Raji (cell line): ENCODE results near the gene IL1RL1.

ENCODE experiments used
- POLR2A ChIP-seq: IDR thresholded peaks from 2 replicates; pipeline ENCODE4 v1.6.1; 2011; ENCODE audit warnings: low read depth, low read length, control low read depth; ENCODE audit not compliant: insufficient read depth

Gene IL1RL1

DNA sequence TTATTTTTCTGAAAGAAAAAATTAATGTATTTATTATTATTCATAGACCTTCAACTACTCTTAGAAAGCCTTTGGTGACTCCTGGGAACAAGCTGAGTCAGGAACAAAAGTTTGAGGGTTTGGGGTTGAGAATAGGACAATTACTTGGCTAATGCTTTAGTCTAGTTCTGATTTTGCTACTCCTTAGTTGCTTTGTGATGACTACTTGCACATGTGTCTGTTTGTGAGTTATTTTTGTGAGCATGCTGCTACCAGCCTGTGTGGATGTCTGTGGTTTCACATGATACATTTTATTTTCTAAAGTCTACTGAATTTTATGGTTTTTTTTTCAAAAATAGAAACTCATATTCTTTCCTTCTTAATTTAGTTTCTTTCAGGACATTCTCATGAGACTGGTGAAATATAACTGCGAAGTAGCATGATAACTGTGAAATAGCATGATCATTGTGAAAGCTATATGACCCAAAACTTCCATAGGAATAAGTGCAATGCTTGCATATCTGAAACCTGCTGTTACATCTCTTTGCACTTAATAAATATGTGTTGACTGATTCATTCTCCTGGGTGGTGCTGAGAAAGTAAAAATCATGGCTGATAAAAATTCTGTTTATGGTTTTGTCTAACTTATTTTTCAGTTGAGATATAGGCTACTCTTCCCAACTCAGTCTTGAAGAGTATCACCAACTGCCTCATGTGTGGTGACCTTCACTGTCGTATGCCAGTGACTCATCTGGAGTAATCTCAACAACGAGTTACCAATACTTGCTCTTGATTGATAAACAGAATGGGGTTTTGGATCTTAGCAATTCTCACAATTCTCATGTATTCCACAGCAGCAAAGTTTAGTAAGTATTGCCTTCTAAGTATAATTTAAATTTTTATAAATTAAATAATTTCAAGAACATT, 26.4 kb downstream of the IL1RL1 start:
- no peak for TF ChIP-seq POLR2A

DNA sequence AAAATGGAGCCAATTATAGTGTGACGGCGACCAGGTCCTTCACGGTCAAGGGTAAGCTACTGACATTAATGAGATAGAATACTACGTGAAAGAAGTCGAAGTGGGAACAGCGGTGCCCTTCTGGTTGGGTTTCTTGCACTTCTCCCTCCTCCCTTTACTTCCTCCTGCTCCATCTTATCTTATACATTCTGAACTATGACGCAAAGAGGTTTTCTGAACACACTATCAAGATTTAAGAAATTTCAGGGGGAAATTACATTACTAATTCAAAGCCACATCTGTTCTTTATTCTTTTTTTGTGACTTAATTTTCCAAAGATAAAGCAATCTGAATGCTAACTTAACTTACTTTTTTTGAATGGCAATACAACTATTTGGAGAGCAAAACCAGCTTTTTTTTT, 29.4 kb downstream of the IL1RL1 start:
- TF ChIP-seq POLR2A: no peak

DNA sequence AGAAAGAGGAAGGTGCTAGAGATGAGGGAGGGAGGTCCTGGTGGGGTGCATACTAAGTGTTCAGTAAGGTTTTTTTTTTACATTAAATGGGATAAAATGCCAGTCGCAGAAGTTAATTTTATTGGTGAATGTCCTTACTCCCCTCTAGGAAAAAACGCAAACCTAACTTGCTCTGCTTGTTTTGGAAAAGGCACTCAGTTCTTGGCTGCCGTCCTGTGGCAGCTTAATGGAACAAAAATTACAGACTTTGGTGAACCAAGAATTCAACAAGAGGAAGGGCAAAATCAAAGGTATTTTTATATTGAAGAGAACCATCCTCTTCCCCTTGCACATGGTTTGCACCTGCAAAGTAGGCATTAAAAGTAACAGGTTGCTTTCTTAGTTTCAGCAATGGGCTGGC, 31.5 kb downstream of the IL1RL1 start:
- no peak for TF ChIP-seq POLR2A

DNA sequence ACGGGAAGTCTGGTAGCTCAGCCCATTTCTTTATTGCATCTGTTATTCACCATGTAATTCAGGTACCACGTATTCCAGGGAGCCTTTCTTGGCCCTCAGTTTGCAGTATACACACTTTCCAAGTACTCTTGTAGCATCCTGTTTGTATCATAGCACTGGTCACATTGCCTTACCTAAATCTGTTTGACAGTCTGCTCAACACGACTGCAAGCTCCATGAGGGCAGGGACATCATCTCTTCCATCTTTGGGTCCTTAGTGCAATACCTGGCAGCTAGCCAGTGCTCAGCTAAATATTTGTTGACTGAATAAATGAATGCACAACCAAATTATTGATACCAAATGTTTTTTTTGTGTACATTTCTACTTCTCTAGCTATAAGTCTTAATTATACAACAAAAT, 33.0 kb downstream of the IL1RL1 start:
- no peak for TF ChIP-seq POLR2A

DNA sequence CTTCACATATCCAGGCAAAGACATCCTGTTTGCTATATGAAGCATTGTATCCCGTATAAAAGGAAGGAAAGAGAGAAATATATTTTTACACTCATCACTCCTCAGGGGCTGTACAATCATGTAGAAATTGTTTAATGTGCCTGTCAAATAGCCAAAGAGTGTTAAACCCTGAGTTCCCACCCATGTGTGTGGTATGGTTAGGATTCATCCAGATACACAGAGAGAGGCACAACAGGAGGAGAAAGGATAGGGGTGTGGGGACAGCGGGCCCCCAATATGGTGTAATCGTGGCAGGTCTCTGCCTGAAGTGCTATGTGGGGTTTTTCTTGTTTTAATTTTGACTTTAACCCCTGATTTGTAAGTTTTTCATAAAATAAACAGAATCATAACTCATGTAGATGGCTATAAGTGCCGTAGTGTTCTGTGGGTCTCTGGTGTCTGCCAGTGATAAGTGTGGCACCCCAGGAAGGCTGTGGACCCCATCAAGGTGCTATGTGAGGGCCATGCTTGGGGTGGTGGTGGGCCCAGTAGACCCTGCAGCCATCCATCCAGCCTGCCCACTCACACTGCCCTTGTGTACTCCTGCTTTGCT, 34.1 kb downstream of the IL1RL1 start:
- no peak for TF ChIP-seq POLR2A

DNA sequence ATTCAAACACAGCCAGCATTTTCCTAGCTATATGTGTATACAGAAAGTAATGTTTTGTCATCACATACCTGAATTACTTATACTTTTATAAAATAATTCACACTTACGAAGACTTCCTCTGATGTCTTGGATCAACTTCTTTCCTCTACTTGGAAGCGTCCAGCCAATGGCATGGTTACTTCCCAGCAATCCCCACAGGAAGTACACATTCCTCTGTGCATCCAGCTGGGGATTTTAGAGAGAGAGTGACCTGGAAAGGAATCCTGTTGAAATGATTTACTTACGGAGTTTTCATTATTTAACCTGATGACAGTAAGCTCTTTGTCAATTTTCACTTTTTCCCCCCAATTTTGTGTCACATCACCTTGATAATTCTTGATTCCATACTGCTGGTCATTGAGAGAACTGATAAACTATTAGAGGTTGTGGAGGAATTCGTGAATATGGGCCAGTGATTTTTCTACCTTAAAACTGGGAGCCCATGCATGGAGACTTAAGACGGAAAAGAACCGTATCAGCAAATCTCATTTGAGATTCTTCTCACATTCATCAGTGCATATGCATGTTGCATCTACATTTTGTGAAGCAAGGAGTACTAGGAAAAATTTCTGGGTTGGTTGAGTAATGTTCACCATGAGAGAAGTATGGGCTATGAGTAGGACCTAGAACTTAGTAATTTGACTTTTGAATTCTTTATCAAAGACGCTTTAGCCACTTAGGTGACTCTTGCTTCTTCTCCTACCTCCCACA, 35.2 kb downstream of the IL1RL1 start:
- no peak for TF ChIP-seq POLR2A

- no peak for TF ChIP-seq POLR2A
Measured at GRCh38 chr2:102350137-102350793, 38.9 kb downstream of the IL1RL1 start.

GRCh38 chr2:102355526-102356380, 44.4 kb downstream of the IL1RL1 start, which contains the start of gene IL18R1:
Gene IL18R1 (plus strand): TSS chr2:102355796. CDS start chr2:102362661, 6,865 bp downstream.
- TF ChIP-seq POLR2A: no peak

GRCh38 chr2:102356381-102356712, 45.0 kb downstream of the IL1RL1 start:
- TF ChIP-seq POLR2A: no peak

GRCh38 chr2:102356741-102357140, 45.4 kb downstream of the IL1RL1 start:
- TF ChIP-seq POLR2A: no peak

DNA sequence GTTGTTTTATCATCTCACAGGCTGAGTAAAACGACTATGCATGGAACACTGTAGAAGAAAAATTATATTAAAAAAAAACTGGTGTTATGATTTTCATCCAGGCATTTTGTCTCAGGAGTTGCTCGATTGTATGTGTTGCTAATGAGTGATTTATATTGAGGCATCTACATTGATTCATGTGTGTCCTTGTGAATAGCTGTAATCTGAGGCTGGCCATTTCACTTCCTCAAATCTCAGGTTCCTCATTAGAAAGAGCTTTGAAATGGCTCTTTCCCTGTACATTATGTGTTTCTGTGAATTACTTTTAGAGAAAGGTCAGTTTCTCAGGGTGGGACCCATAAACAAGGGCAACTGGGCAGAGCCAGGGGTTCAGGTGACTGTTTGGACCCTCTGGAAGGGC, 46.6 kb downstream of the IL1RL1 start:
- TF ChIP-seq POLR2A: no peak

GRCh38 chr2:102358496-102358895, 47.1 kb downstream of the IL1RL1 start:
- no peak for TF ChIP-seq POLR2A

DNA sequence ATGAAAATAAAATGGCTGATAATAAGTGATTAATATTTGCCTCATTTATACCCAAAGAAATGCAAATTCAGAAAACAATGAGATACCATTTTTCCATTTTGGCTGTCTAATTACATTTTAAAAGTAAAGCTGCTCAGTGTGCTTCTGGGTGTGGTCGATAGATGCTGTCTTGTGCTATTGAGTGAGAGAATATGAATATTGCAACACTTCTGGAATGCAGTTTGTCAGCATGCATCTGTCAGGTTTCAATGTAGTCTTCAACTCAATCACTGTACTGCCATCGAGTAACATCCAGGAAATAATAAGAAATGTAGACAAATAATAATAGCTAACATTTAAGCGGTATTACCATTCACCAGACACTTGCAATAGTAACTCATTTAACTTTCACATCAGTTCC, 48.2 kb downstream of the IL1RL1 start:
- TF ChIP-seq POLR2A: no peak

GRCh38 chr2:102361632-102362241, 50.4 kb downstream of the IL1RL1 start:
- TF ChIP-seq POLR2A: no peak
